Liver (tissue), 9 donors: ENCODE data around the gene CARHSP1. TPM values are rescaled to one million over a fixed set of nuclear protein-coding genes. Genes with fewer than 3 reads are reported as not detected.

Source experiments
- DNase-seq: peaks from one replicate; pipeline ENCODE4 v3.0.0-alpha.2; 2017; ENCODE audit warnings: low spot score
- H3K27ac ChIP-seq, 2 donors: one replicate each; pipeline ENCODE4 v1.7.0; 2013; ENCODE audit warnings: inconsistent platforms in 2 of 2, low read length in 2 of 2, control low read depth in 1 of 2, low read depth in 1 of 2, mild to moderate bottlenecking in 1 of 2
- H3K27me3 ChIP-seq, 4 donors: one replicate each; pipeline versions ENCODE4 v1.6.1 to v1.7.0; 2013; ENCODE audit warnings: low read length in 3 of 4, inconsistent platforms in 1 of 4, mild to moderate bottlenecking in 1 of 4, moderate library complexity in 1 of 4; ENCODE audit not compliant: control insufficient read depth in 4 of 4, insufficient read depth in 4 of 4
- H3K36me3 ChIP-seq, 4 donors: one replicate each; pipeline versions ENCODE4 v1.6.1 to v1.7.0; 2013; ENCODE audit warnings: low read length in 3 of 4, mild to moderate bottlenecking in 3 of 4, low read depth in 1 of 4, moderate library complexity in 1 of 4; ENCODE audit not compliant: control insufficient read depth in 4 of 4, insufficient read depth in 3 of 4
- H3K4me1 ChIP-seq, 4 donors: one replicate each; pipeline versions ENCODE4 v1.6.1 to v1.7.0; 2013; ENCODE audit warnings: low read length in 3 of 4, mild to moderate bottlenecking in 3 of 4, moderate library complexity in 1 of 4; ENCODE audit not compliant: control insufficient read depth in 4 of 4, insufficient read depth in 4 of 4
- H3K4me3 ChIP-seq, 3 donors: one replicate each; pipeline versions ENCODE4 v1.6.1 to v1.7.0; 2013; ENCODE audit warnings: low read length in 3 of 3, control low read depth in 1 of 3, low read depth in 1 of 3, mild to moderate bottlenecking in 1 of 3
- H3K9ac ChIP-seq, 2 donors: one replicate each; pipeline ENCODE4 v1.7.0; 2013; ENCODE audit warnings: low read length in 2 of 2, mild to moderate bottlenecking in 2 of 2, moderate library complexity in 2 of 2, control low read depth in 1 of 2, low read depth in 1 of 2
- H3K9me3 ChIP-seq, 4 donors: one replicate each; pipeline versions ENCODE4 v1.6.1 to v1.7.0; 2013; ENCODE audit warnings: low read length in 3 of 4; ENCODE audit not compliant: control insufficient read depth in 4 of 4
- EGR1 ChIP-seq, 2 donors: IDR thresholded peaks; 2 replicates each; pipeline ENCODE4 v1.6.1; 2016 to 2018; ENCODE audit warnings: antibody characterized with exemption in 2 of 2, low read depth in 2 of 2
- FOXA1 ChIP-seq: IDR thresholded peaks from 2 replicates; pipeline ENCODE4 v1.6.1; 2016; ENCODE audit warnings: antibody characterized with exemption
- FOXA2 ChIP-seq: IDR thresholded peaks from 2 replicates; pipeline ENCODE4 v1.6.1; 2016; ENCODE audit warnings: antibody characterized with exemption
- GABPA ChIP-seq, 2 donors: IDR thresholded peaks in 1 of 2; conservative IDR thresholded peaks in 1 of 2; 2 replicates each; pipeline ENCODE4 v1.6.1; 2016; ENCODE audit warnings: antibody characterized with exemption in 2 of 2, mild to moderate bottlenecking in 1 of 2, moderate library complexity in 1 of 2
- HNF4A ChIP-seq, 2 donors: conservative IDR thresholded peaks; 2 replicates each; pipeline ENCODE4 v1.6.1; 2016; ENCODE audit warnings: antibody characterized with exemption in 2 of 2, mild to moderate bottlenecking in 2 of 2
- HNF4G ChIP-seq: IDR thresholded peaks from 2 replicates; pipeline ENCODE4 v1.6.1; 2016; ENCODE audit warnings: antibody characterized with exemption
- JUND ChIP-seq, 2 donors: IDR thresholded peaks; 2 replicates each; pipeline ENCODE4 v1.6.1; 2016; ENCODE audit warnings: antibody characterized with exemption in 2 of 2
- NR2F2 ChIP-seq: IDR thresholded peaks from 2 replicates; pipeline ENCODE4 v1.6.1; 2016; ENCODE audit warnings: antibody characterized with exemption
- RAD21 ChIP-seq, 2 donors: IDR thresholded peaks; 2 replicates each; pipeline ENCODE4 v1.6.1; 2016; ENCODE audit warnings: antibody characterized with exemption in 2 of 2, mild to moderate bottlenecking in 2 of 2
- RXRA ChIP-seq, 2 donors: IDR thresholded peaks; 2 replicates each; pipeline ENCODE4 v1.6.1; 2017 to 2018; ENCODE audit warnings: antibody characterized with exemption in 2 of 2, mild to moderate bottlenecking in 1 of 2
- SP1 ChIP-seq: IDR thresholded peaks from 2 replicates; pipeline ENCODE4 v1.6.1; 2018; ENCODE audit warnings: antibody characterized with exemption, mild to moderate bottlenecking
- TAF1 ChIP-seq: conservative IDR thresholded peaks from 2 replicates; pipeline ENCODE4 v1.6.1; 2016; ENCODE audit warnings: antibody characterized with exemption, mild to moderate bottlenecking
- YY1 ChIP-seq: IDR thresholded peaks from 2 replicates; pipeline ENCODE4 v1.6.1; 2016; ENCODE audit warnings: antibody characterized with exemption, mild to moderate bottlenecking
- WGBS: extraction: QIAGEN DNeasy Blood & Tissue Kit; methylation state at CpG from one replicate; pipeline ENCODE4 v1.1.7; 2013; 5-methylcytosine and 5-hydroxymethylcytosine counted together
- polyA plus RNA-seq, 2 donors: library from polyadenylated mRNA; stranded (reverse) in 1 of 2; unstranded in 1 of 2; fragments of 200-250 nt in 1 of 2; fragments of >200 nt in 1 of 2; fragmentation: Nextera tagmentation in 1 of 2; extraction: Ambion mirVana in 1 of 2; gene quantifications; one replicate each; pipeline versions ENCODE4 v1.2.1 to v1.2.3, GENCODE V29; 2013 to 2015
- total RNA-seq, 2 donors: library from RNA; depleted of rRNA; stranded (reverse); fragments of >200 nt; gene quantifications; one replicate each; pipeline ENCODE4 v1.2.3, GENCODE V29; 2014
- TF ChIP-seq, protein P1 (sequence below): IDR thresholded peaks from 2 replicates; pipeline ENCODE4 v1.6.1; 2016; ENCODE audit warnings: antibody characterized with exemption
- TF ChIP-seq, protein P2 (sequence below): IDR thresholded peaks from 2 replicates; pipeline ENCODE4 v1.6.1; 2016; ENCODE audit warnings: antibody characterized with exemption
- TF ChIP-seq, protein P3 (sequence below): IDR thresholded peaks from 2 replicates; pipeline ENCODE4 v1.6.1; 2016; ENCODE audit warnings: antibody characterized with exemption, mild to moderate bottlenecking
- donor health status: healthy.
- donor health status: healthy.
- donor health status: healthy.
- donor health status: healthy.
- donor health status: healthy.

Gene CARHSP1
- total and polyA plus RNA-seq, 4 donors = 81.2 to 162 (median 119) TPM

DNA sequence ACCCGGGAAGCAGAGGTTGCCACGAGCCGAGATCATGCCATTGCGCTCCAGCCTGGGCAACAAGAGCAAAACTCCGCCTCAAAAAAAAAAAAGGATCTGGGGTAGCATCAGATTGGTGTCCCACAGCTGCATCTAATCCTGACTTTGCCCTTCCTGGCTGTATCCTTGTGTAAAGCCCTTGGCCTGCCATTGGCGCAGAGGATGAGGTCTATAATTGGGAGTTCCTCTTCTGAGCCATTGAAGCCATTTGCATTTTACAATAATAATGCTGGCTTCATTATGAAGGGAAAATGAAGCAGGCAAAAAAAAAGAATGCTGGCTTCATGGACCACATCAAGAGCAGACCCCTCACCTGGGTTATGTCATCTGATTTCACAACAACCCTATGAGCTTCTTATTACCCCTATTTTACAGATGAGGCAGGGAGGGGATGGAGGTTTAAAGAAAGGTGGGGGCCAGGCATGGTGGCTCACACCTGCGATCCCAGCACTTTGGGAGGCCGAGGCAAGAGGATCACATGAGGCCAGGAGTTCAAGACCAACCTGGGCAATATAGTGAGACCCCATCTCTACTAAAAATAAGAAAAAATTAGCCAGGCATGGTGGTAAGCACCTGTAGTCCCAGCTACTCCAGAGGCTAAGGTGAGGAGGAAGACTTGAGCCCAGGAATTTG, 12.2 kb upstream of the CARHSP1 start:
- H3K27ac ChIP-seq = no peak overlapping the region
- H3K36me3 ChIP-seq = no peaks in the 10 kb centered on the region
- H3K4me3 ChIP-seq = no peak overlapping the region
- H3K9ac ChIP-seq = no peak overlapping the region
- 88% methylated on average over 8 of the region's 8 CpGs for WGBS
- DNase-seq = no peak
- no peaks in the 10 kb centered on the region for H3K9me3 ChIP-seq
- peaks cover 2 to 3% (median 2%) of the 10 kb centered on the region in 4 donors for H3K4me1 ChIP-seq
- TF ChIP-seq RAD21 (IDR thresholded peaks at IDR 0.05) = no peak
- no peak for TF ChIP-seq FOXA2
- no peak for TF ChIP-seq HNF4G
- TF ChIP-seq GABPA (IDR thresholded peaks at IDR 0.05 in 1 of 2, conservative IDR thresholded peaks at IDR 0.05 in 1 of 2) = no peak
- TF ChIP-seq TAF1 = no peak
- TF ChIP-seq RXRA (IDR thresholded peaks at IDR 0.05) = no peak
- no peak for TF ChIP-seq SP1
- no peak for TF ChIP-seq YY1
- no peak for TF ChIP-seq FOXA1
- no peaks in the 10 kb centered on the region for H3K27me3 ChIP-seq

DNA sequence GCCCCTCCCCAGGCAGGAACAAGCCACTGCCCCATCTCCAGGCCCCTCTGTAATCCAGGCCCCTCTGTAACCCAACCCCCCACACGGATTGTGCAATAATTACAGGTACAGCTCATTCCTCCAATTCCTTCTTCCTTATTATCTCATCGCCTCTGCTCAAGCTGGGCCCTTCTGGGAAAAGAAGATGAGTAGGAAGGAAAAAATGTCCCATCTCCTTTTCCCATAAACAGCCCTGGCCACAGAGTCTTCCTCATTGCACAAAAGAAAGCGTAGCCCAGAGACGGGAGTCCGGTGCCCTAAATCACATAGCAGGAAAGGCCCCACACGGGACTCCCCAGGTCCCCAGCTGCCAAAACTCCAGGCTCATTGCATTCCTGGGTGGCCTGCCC, 9.7 kb upstream of the CARHSP1 start:
- no peak for DNase-seq
- H3K4me1 ChIP-seq = peaks cover 2 to 3% (median 2%) of the 10 kb centered on the region in 4 donors
- H3K9me3 ChIP-seq = no peaks in the 10 kb centered on the region
- no peak overlapping the region for H3K9ac ChIP-seq
- no peak overlapping the region for H3K4me3 ChIP-seq
- no peaks in the 10 kb centered on the region for H3K27me3 ChIP-seq
- no peaks in the 10 kb centered on the region for H3K36me3 ChIP-seq
- TF ChIP-seq JUND (IDR thresholded peaks at IDR 0.05) (no peak), EGR1 (IDR thresholded peaks at IDR 0.05; ENCODE audit: low read depth in 2 of 2) (no peak), FOXA2 (no peak), NR2F2 (no peak), RXRA (IDR thresholded peaks at IDR 0.05) (no peak), SP1 (no peak), RAD21 (IDR thresholded peaks at IDR 0.05) (no peak), HNF4A (conservative IDR thresholded peaks at IDR 0.05) (no peak), GABPA (IDR thresholded peaks at IDR 0.05 in 1 of 2, conservative IDR thresholded peaks at IDR 0.05 in 1 of 2) (no peak), HNF4G (no peak)
- TF ChIP-seq, protein P1, sequence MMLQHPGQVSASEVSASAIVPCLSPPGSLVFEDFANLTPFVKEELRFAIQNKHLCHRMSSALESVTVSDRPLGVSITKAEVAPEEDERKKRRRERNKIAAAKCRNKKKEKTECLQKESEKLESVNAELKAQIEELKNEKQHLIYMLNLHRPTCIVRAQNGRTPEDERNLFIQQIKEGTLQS = no peak
- TF ChIP-seq, protein P2, sequence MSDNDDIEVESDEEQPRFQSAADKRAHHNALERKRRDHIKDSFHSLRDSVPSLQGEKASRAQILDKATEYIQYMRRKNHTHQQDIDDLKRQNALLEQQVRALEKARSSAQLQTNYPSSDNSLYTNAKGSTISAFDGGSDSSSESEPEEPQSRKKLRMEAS = no peak
- TF ChIP-seq, protein P3, sequence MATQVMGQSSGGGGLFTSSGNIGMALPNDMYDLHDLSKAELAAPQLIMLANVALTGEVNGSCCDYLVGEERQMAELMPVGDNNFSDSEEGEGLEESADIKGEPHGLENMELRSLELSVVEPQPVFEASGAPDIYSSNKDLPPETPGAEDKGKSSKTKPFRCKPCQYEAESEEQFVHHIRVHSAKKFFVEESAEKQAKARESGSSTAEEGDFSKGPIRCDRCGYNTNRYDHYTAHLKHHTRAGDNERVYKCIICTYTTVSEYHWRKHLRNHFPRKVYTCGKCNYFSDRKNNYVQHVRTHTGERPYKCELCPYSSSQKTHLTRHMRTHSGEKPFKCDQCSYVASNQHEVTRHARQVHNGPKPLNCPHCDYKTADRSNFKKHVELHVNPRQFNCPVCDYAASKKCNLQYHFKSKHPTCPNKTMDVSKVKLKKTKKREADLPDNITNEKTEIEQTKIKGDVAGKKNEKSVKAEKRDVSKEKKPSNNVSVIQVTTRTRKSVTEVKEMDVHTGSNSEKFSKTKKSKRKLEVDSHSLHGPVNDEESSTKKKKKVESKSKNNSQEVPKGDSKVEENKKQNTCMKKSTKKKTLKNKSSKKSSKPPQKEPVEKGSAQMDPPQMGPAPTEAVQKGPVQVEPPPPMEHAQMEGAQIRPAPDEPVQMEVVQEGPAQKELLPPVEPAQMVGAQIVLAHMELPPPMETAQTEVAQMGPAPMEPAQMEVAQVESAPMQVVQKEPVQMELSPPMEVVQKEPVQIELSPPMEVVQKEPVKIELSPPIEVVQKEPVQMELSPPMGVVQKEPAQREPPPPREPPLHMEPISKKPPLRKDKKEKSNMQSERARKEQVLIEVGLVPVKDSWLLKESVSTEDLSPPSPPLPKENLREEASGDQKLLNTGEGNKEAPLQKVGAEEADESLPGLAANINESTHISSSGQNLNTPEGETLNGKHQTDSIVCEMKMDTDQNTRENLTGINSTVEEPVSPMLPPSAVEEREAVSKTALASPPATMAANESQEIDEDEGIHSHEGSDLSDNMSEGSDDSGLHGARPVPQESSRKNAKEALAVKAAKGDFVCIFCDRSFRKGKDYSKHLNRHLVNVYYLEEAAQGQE = no peak
- WGBS = 72% methylated on average over 6 of the region's 6 CpGs
- H3K27ac ChIP-seq = no peak overlapping the region
